Thyroid gland (tissue), 4 donors: ENCODE measurements around the gene XPNPEP1. TPM values are rescaled to one million over a fixed set of nuclear protein-coding genes. Genes with fewer than 3 reads are reported as not detected.
A peak's percentile ranks its signal among the peaks of the same experiment; 100 is the strongest.

Experiments used
- DNase-seq, 2 donors: peaks; one replicate each; pipeline ENCODE4 v3.0.0-alpha.2; 2019
- H3K27ac ChIP-seq, 3 donors: fragments of 200-600 bp; sonication (generic); 1 replicate in 2 of 3; 2 replicates in 1 of 3; pipeline ENCODE4 v1.5.1; 2016 to 2019; ENCODE audit warnings: mild to moderate bottlenecking in 1 of 3, moderate library complexity in 1 of 3
- H3K27me3 ChIP-seq: fragments of 200-600 bp; sonication (generic); one replicate; pipeline ENCODE4 v1.5.1; 2019
- H3K36me3 ChIP-seq, 2 donors: fragments of 200-600 bp; sonication (generic); one replicate each; pipeline ENCODE4 v1.5.1; 2016 to 2019
- H3K4me1 ChIP-seq, 2 donors: fragments of 200-600 bp; sonication (generic); one replicate each; pipeline ENCODE4 v1.5.1; 2017 to 2019
- H3K4me3 ChIP-seq, 3 donors: fragments of 200-600 bp; sonication (generic); replicated peaks in 1 of 3; 1 replicate in 2 of 3; 2 replicates in 1 of 3; pipeline ENCODE4 v1.5.1; 2016; ENCODE audit warnings: mild to moderate bottlenecking in 1 of 3
- H3K9me3 ChIP-seq: fragments of 200-600 bp; sonication (generic); one replicate; pipeline ENCODE4 v1.5.1; 2017
- POLR2A ChIP-seq, 2 donors: fragments of 450-650 bp; IDR thresholded peaks; one replicate each; pipeline ENCODE4 v1.6.1; 2017; ENCODE audit warnings: antibody characterized with exemption in 2 of 2, mild to moderate bottlenecking in 2 of 2, moderate library complexity in 1 of 2
- WGBS, 2 donors: methylation state at CpG; one replicate each; pipeline ENCODE4 v1.1.5; 2017; 5-methylcytosine and 5-hydroxymethylcytosine counted together
- intact Hi-C: fragments of 100-400 bp; cut with DNase I; formaldehyde crosslinking; loops from one replicate; pipeline ENCODE4 v1.15.1; 2023
- total RNA-seq, 4 donors: library from RNA; depleted of rRNA; stranded (reverse); fragments of >200 nt; gene quantifications; one replicate each; pipeline ENCODE4 v1.2.3, GENCODE V29; 2016
- TF ChIP-seq, protein P1 (sequence below), 6 experiments: fragments of 200-600 bp in 3 of 6; fragments of 450-650 bp in 3 of 6; sonication (generic) in 3 of 6; IDR thresholded peaks; one replicate each; pipeline ENCODE4 v1.5.1; 2016 to 2019; ENCODE audit warnings: antibody characterized with exemption in 6 of 6, mild to moderate bottlenecking in 2 of 6, inconsistent platforms in 1 of 6, moderate library complexity in 1 of 6

XPNPEP1 gene
- total RNA-seq, 4 donors from 2014 or later = 72.7 to 89.0 (median 84.0) TPM

DNA sequence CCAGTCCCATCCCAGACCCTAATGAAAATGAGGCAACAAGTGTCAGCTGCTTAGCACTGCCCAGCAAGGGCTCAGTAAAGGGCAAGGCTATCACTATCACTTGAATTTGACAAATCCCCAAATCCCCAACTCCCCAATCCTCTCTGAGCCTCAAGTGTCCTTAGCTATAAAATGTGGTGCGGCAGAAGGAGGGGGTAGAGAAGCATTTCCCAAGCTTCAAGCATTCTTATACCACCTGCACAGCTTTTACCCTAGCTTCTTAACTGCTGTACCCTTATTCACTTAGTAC, 41.6 kb downstream of the XPNPEP1 start:
- WGBS, 2 donors = 3 to 44% methylated on average over 1 of the region's 1 CpG
- no peak for TF ChIP-seq POLR2A (IDR thresholded peaks at IDR 0.05)
- TF ChIP-seq, protein P1, sequence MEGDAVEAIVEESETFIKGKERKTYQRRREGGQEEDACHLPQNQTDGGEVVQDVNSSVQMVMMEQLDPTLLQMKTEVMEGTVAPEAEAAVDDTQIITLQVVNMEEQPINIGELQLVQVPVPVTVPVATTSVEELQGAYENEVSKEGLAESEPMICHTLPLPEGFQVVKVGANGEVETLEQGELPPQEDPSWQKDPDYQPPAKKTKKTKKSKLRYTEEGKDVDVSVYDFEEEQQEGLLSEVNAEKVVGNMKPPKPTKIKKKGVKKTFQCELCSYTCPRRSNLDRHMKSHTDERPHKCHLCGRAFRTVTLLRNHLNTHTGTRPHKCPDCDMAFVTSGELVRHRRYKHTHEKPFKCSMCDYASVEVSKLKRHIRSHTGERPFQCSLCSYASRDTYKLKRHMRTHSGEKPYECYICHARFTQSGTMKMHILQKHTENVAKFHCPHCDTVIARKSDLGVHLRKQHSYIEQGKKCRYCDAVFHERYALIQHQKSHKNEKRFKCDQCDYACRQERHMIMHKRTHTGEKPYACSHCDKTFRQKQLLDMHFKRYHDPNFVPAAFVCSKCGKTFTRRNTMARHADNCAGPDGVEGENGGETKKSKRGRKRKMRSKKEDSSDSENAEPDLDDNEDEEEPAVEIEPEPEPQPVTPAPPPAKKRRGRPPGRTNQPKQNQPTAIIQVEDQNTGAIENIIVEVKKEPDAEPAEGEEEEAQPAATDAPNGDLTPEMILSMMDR (IDR thresholded peaks at IDR 0.05) = no peak
- H3K4me3 ChIP-seq = no peak overlapping the region
- no peak for DNase-seq
- no peaks in the 10 kb centered on the region for H3K27me3 ChIP-seq
- no peaks in the 10 kb centered on the region for H3K9me3 ChIP-seq
- H3K4me1 ChIP-seq = peaks cover 6 to 11% of the 10 kb centered on the region in 2 donors
- H3K36me3 ChIP-seq = peaks cover 32 to 33% of the 10 kb centered on the region in 2 donors
- H3K27ac ChIP-seq = no peak overlapping the region
- intact Hi-C loops = loop anchor here (5.0 to 10.0 kb wide), 2 partner anchors 331 to 403 kb away; no protein-coding TSS in a partner anchor

DNA sequence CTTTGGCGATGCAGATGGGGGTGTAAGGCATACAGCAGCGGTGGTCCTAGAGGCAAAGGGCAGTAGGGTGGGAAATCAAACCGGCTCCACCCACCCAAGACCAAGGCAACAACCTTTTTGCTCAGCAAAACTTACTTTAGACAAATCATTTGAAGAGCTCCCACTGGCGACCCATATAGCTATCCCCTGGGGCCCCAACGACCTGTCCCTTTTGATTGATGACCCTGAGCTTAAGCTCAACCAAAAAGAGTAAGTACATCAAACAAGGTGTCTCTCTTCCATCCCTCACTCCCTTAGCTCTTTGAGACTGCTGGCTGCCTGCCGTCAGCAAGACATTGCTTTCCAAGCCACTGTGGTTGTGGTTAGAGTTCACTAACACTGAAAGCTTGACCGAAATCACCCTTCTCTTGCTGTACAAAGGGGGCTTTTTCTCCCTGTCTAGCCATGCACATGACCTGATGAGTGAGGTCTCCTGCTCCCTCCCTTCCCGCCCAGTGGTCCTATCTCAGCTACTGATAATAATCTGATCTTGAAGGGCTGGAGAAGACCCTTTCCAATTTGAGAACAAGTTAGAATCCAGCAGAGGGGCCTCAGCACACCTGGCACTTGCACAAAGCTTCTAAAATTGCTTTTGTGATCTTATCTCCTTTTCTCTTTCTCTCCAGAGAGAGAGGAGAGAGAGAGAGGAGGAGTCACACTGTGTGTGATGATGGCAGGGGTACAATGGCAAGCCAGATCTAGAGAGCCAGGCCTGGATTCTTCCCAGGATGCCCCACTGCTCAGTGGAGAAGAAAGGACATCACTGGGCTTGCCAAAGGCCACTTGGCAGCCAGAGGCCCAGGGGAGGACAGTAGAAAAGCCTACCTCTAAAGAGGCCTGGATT, 42.2 kb downstream of the XPNPEP1 start:
- no peak for DNase-seq
- no peak overlapping the region for H3K4me3 ChIP-seq
- H3K36me3 ChIP-seq = peaks cover 33 to 36% of the 10 kb centered on the region in 2 donors
- H3K9me3 ChIP-seq = no peaks in the 10 kb centered on the region
- TF ChIP-seq POLR2A (IDR thresholded peaks at IDR 0.05) = no peak
- TF ChIP-seq, protein P1 (IDR thresholded peaks at IDR 0.05) = no peak
- H3K27ac ChIP-seq = no peak overlapping the region
- intact Hi-C loops = loop anchor here (5.0 to 10.0 kb wide), 2 partner anchors 331 to 404 kb away; no protein-coding TSS in a partner anchor
- 86 to 95% methylated on average over 8 of the region's 8 CpGs for WGBS, 2 donors
- peaks cover 6 to 9% of the 10 kb centered on the region in 2 donors for H3K4me1 ChIP-seq
- no peaks in the 10 kb centered on the region for H3K27me3 ChIP-seq

DNA sequence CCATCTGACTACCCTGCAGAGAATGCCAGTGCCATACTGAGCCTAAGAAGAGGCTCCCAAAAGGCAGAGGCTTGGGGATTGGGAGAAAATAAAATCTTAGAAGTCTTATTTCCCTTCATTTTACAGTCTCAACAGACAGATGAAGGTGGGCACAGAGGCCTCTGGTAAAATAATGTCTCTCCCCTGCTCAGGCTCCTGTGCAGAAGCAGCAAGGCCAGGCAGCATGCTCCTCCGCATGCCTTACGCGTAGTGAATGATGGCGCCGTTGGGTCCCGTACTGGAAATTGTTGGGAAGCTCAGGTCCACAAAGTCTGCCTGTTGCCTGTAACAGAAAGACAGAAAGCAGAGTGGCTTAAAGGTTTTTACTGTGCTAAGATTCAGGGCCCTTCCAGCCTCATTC, 45.8 kb downstream of the XPNPEP1 start:
- 98% methylated on average over 6 of the region's 6 CpGs for WGBS, 2 donors
- intact Hi-C loops = no loop called here
- Histone ChIP-seq H3K4me1 (peaks cover 0 to 4% of the 10 kb centered on the region in 2 donors), H3K4me3 (no peak overlapping the region), H3K9me3 (no peaks in the 10 kb centered on the region), H3K27me3 (no peaks in the 10 kb centered on the region), H3K27ac (no peak overlapping the region), H3K36me3 (peaks cover 41 to 52% of the 10 kb centered on the region in 2 donors)
- DNase-seq = no peak
- no peak for TF ChIP-seq POLR2A (IDR thresholded peaks at IDR 0.05)
- TF ChIP-seq, protein P1 (IDR thresholded peaks at IDR 0.05) = no peak

DNA sequence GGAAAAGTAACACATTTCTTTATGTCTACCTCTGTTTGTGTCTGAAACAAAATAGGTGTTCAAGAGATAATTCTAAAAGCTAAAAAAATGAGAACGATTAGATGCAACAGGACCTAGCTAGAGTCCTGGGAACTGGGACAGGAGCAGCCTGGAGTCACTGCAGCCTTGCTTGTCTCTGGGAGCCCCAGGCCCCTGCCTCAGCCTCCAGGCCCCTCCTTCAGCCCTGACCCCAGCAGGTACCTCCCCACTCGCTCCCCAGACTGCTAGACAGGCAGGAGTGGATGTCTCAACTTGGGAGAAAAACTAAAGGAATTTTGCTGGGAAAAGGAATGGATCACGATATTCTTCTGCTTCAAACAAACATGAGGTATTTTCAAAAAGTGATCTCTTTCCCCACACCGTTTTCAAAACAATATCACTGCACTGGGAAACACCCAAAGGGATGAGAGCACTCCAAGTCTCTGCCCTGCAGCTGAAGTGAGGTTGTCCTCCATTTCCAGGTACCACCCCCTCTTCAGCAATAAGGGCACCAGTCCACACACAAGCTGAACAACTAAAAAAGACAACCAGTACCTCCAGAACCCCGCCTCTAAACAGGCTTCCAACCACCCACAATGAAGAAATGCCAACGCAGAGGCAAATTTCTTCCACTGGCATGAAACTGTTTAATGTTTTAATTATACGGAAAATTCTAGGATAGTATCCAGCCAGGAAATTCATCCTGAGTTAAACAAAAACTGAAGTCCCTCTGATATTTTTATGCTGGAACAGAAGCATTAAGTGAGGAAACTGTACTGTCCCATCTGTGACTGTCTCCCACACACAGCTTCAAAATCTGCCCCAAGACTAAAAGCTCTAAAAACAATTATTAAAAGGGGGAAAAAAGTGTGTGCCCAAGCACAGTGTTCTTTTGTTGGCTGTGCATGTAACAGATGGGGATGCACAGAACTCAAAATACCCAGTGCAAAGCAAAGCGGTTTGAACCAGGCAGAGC, 47.2 kb downstream of the XPNPEP1 start:
- peaks cover 0 to 4% of the 10 kb centered on the region in 2 donors for H3K4me1 ChIP-seq
- H3K36me3 ChIP-seq = peaks cover 33 to 43% of the 10 kb centered on the region in 2 donors
- H3K4me3 ChIP-seq = no peak overlapping the region
- TF ChIP-seq, protein P1 (IDR thresholded peaks at IDR 0.05) = no peak
- TF ChIP-seq POLR2A (IDR thresholded peaks at IDR 0.05) = no peak
- no peaks in the 10 kb centered on the region for H3K9me3 ChIP-seq
- no peaks in the 10 kb centered on the region for H3K27me3 ChIP-seq
- no peak overlapping the region for H3K27ac ChIP-seq
- intact Hi-C loops = no loop called here
- WGBS, 2 donors = 76 to 80% methylated on average over 8 of the region's 8 CpGs
- peak in 1 of 2 donors; percentile 32 for DNase-seq
